ENCODE measurements around the gene AGPAT4.
"Not testable (repeated sequence)": the region's sequence is repeated elsewhere in the genome, so short reads cannot be mapped to it uniquely, and the experiment has no call there.

AGPAT4 gene

DNA sequence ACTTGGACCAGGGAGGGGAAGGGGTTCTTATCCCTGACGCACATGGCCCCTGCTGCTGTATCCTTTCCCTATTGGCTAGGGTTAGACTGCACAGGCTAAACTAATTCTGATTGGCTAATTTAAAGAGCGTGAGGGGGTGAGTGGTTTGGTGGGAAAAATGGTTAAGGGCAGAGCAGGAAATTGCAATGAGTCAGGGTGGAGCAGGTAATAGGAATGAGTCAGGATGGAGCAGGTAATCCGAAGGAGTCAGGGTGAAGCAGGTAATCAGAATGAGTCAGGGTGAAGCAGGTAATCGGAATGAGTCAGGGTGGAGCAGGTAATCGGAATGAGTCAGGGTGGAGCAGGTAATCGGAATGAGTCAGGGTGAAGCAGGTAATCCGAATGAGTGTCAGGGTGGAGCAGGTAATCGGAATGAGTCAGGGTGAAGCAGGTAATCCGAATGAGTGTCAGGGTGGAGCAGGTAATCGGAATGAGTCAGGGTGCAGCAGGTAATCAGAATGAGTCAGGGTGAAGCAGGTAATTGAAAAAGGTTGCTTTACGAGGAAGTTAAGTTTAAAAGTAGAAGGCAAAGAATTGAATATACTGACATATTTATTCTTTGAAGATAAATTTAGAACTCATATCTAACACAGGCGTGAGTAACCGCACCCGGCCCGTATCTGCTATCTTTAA, 41.5 kb upstream of the AGPAT4 start:
- H3K4me1 ChIP-seq (ENCODE audit: control insufficient read depth in 2 of 2, insufficient read depth in 1 of 2, low read depth in 1 of 2, low read length in 2 of 2); H4K91ac ChIP-seq (ENCODE audit: low read depth, low read length, poor library complexity); H3K9me3 ChIP-seq (replicated peaks in 1 of 2; ENCODE audit: control insufficient read depth in 2 of 2, insufficient read depth in 1 of 2, low read depth in 1 of 2, low read length in 2 of 2); H4K8ac ChIP-seq (ENCODE audit: low read depth, low read length); H3K36me3 ChIP-seq (replicated peaks in 1 of 2; ENCODE audit: control insufficient read depth in 2 of 2, insufficient read depth in 2 of 2, low read length in 2 of 2); H2AK5ac ChIP-seq (ENCODE audit: low read depth, low read length); H3K27ac ChIP-seq (replicated peaks; ENCODE audit: low read length); H3K4me2 ChIP-seq (ENCODE audit: insufficient read depth, low read length, poor library complexity, severe bottlenecking); H3K4me3 ChIP-seq (ENCODE audit: low read length in 2 of 2); H3K4ac ChIP-seq (ENCODE audit: low read length); H2BK15ac ChIP-seq (ENCODE audit: low read length); H3K18ac ChIP-seq (ENCODE audit: low read length); H2BK120ac ChIP-seq (ENCODE audit: low read depth, low read length); H2BK12ac ChIP-seq (ENCODE audit: low read length); H3K79me1 ChIP-seq (ENCODE audit: low read depth, low read length); H3K23ac ChIP-seq (ENCODE audit: low read depth, low read length, poor library complexity); H2AFZ ChIP-seq (ENCODE audit: low read length); DNase-seq (ENCODE audit: low spot score); H3K27me3 ChIP-seq (ENCODE audit: control insufficient read depth in 3 of 3, insufficient read depth in 3 of 3, low read depth in 1 of 3, low read length in 3 of 3); H2BK5ac ChIP-seq (ENCODE audit: low read length); H3K9ac ChIP-seq (ENCODE audit: low read depth, low read length, poor library complexity); H3K14ac ChIP-seq (ENCODE audit: low read length): not testable (repeated sequence)
- WGBS, 2 donors (ENCODE audit: extremely low coverage in 2 of 2, insufficient read length in 2 of 2, insufficient replicate concordance in 1 of 2) = 100% methylated on average over 1 of the region's 15 CpGs; no CpG with 5 or more reads in 1 of the 2 donors

DNA sequence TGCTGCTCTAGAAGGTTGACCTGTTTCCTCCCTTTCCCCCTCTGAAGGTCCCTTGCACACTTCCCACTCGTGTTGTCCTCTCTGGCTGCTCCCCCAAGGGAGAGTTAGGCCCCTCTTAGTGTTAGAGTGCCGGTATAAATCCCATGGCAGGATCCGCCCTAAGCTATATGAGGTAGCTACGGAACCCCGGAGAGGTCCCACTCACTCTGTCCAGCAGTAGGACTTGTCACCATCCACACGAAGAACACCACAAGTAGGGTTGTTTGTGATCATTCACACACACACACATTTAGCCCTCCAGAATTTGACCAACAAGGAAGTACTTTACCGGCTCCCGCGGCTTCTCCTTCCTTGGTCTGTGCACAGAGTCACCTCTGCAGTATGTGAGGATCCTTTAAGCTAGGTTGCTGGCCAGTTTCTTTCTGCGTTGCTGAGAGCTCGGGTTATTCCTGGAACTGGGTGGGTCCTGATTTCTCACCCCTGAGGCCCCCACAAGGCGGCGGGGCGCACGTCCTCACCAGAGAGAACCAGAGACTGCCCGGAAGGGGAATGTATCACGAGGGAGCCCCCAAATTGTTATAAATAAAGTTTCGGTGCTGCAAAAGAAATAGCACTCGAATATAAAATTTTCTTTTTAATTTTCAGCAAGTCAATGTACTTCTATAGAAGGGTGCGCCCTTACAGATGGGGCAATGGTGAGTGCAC, 40.8 kb upstream of the AGPAT4 start:
- not testable (repeated sequence) for H2BK12ac ChIP-seq (ENCODE audit: low read length); H2BK120ac ChIP-seq (ENCODE audit: low read depth, low read length); H3K14ac ChIP-seq (ENCODE audit: low read length); DNase-seq (ENCODE audit: low spot score); H2AFZ ChIP-seq (ENCODE audit: low read length); H3K79me1 ChIP-seq (ENCODE audit: low read depth, low read length); H3K27ac ChIP-seq (replicated peaks; ENCODE audit: low read length); H3K4ac ChIP-seq (ENCODE audit: low read length); H2BK15ac ChIP-seq (ENCODE audit: low read length); H3K36me3 ChIP-seq (replicated peaks in 1 of 2; ENCODE audit: control insufficient read depth in 2 of 2, insufficient read depth in 2 of 2, low read length in 2 of 2); H4K8ac ChIP-seq (ENCODE audit: low read depth, low read length); H4K91ac ChIP-seq (ENCODE audit: low read depth, low read length, poor library complexity); H2AK5ac ChIP-seq (ENCODE audit: low read depth, low read length); H3K4me3 ChIP-seq (ENCODE audit: low read length in 2 of 2); H3K23ac ChIP-seq (ENCODE audit: low read depth, low read length, poor library complexity); H3K27me3 ChIP-seq (ENCODE audit: control insufficient read depth in 3 of 3, insufficient read depth in 3 of 3, low read depth in 1 of 3, low read length in 3 of 3); H3K9me3 ChIP-seq (replicated peaks in 1 of 2; ENCODE audit: control insufficient read depth in 2 of 2, insufficient read depth in 1 of 2, low read depth in 1 of 2, low read length in 2 of 2); H3K4me2 ChIP-seq (ENCODE audit: insufficient read depth, low read length, poor library complexity, severe bottlenecking); H3K4me1 ChIP-seq (ENCODE audit: control insufficient read depth in 2 of 2, insufficient read depth in 1 of 2, low read depth in 1 of 2, low read length in 2 of 2); H2BK5ac ChIP-seq (ENCODE audit: low read length); H3K9ac ChIP-seq (ENCODE audit: low read depth, low read length, poor library complexity); H3K18ac ChIP-seq (ENCODE audit: low read length)
- WGBS, 2 donors (ENCODE audit: extremely low coverage in 2 of 2, insufficient read length in 2 of 2, insufficient replicate concordance in 1 of 2) = no CpG with 5 or more reads among the region's 20 CpGs

GRCh38 chr6:161313940-161314509, 40.2 kb upstream of the AGPAT4 start:
- Histone ChIP-seq H4K8ac (ENCODE audit: low read depth, low read length) (no peak overlapping the region), H3K23ac (ENCODE audit: low read depth, low read length, poor library complexity) (no peak overlapping the region), H3K18ac (ENCODE audit: low read length) (no peak overlapping the region), H4K91ac (ENCODE audit: low read depth, low read length, poor library complexity) (no peak overlapping the region), H3K4me1 (ENCODE audit: control insufficient read depth in 2 of 2, insufficient read depth in 1 of 2, low read depth in 1 of 2, low read length in 2 of 2) (peaks cover 5 to 9% of the 10 kb centered on the region in 2 donors), H3K79me1 (ENCODE audit: low read depth, low read length) (no peaks in the 10 kb centered on the region), H2AK5ac (ENCODE audit: low read depth, low read length) (no peak overlapping the region), H3K4me3 (ENCODE audit: low read length in 2 of 2) (no peak overlapping the region), H3K27ac (replicated peaks; ENCODE audit: low read length) (no peak overlapping the region), H2BK120ac (ENCODE audit: low read depth, low read length) (no peak overlapping the region), H3K9ac (ENCODE audit: low read depth, low read length, poor library complexity) (no peak overlapping the region), H3K4ac (ENCODE audit: low read length) (no peak overlapping the region), H3K14ac (ENCODE audit: low read length) (no peak overlapping the region), H2BK12ac (ENCODE audit: low read length) (no peak overlapping the region), H2BK5ac (ENCODE audit: low read length) (no peak overlapping the region), H2BK15ac (ENCODE audit: low read length) (no peak overlapping the region), H2AFZ (ENCODE audit: low read length) (no peak overlapping the region), H3K27me3 (ENCODE audit: control insufficient read depth in 3 of 3, insufficient read depth in 3 of 3, low read depth in 1 of 3, low read length in 3 of 3) (no peaks in the 10 kb centered on the region), H3K4me2 (ENCODE audit: insufficient read depth, low read length, poor library complexity, severe bottlenecking) (no peak overlapping the region), H3K9me3 (replicated peaks in 1 of 2; ENCODE audit: control insufficient read depth in 2 of 2, insufficient read depth in 1 of 2, low read depth in 1 of 2, low read length in 2 of 2) (no peaks in the 10 kb centered on the region), H3K36me3 (replicated peaks in 1 of 2; ENCODE audit: control insufficient read depth in 2 of 2, insufficient read depth in 2 of 2, low read length in 2 of 2) (no peaks in the 10 kb centered on the region)
- no peak for DNase-seq (ENCODE audit: low spot score)
- WGBS, 2 donors (ENCODE audit: extremely low coverage in 2 of 2, insufficient read length in 2 of 2, insufficient replicate concordance in 1 of 2) = no CpG with 5 or more reads among the region's 6 CpGs

- H2BK120ac ChIP-seq (ENCODE audit: low read depth, low read length); H3K27ac ChIP-seq (replicated peaks; ENCODE audit: low read length); H3K9me3 ChIP-seq (replicated peaks in 1 of 2; ENCODE audit: control insufficient read depth in 2 of 2, insufficient read depth in 1 of 2, low read depth in 1 of 2, low read length in 2 of 2); H2AFZ ChIP-seq (ENCODE audit: low read length); H2BK15ac ChIP-seq (ENCODE audit: low read length); H2BK5ac ChIP-seq (ENCODE audit: low read length); H4K8ac ChIP-seq (ENCODE audit: low read depth, low read length); H3K9ac ChIP-seq (ENCODE audit: low read depth, low read length, poor library complexity); H3K4ac ChIP-seq (ENCODE audit: low read length); H3K4me1 ChIP-seq (ENCODE audit: control insufficient read depth in 2 of 2, insufficient read depth in 1 of 2, low read depth in 1 of 2, low read length in 2 of 2); H3K18ac ChIP-seq (ENCODE audit: low read length); H3K4me2 ChIP-seq (ENCODE audit: insufficient read depth, low read length, poor library complexity, severe bottlenecking); H2AK5ac ChIP-seq (ENCODE audit: low read depth, low read length); H3K36me3 ChIP-seq (replicated peaks in 1 of 2; ENCODE audit: control insufficient read depth in 2 of 2, insufficient read depth in 2 of 2, low read length in 2 of 2); H3K23ac ChIP-seq (ENCODE audit: low read depth, low read length, poor library complexity); H3K79me1 ChIP-seq (ENCODE audit: low read depth, low read length); H4K91ac ChIP-seq (ENCODE audit: low read depth, low read length, poor library complexity); H3K14ac ChIP-seq (ENCODE audit: low read length); H3K4me3 ChIP-seq (ENCODE audit: low read length in 2 of 2); DNase-seq (ENCODE audit: low spot score); H2BK12ac ChIP-seq (ENCODE audit: low read length); H3K27me3 ChIP-seq (ENCODE audit: control insufficient read depth in 3 of 3, insufficient read depth in 3 of 3, low read depth in 1 of 3, low read length in 3 of 3): not testable (repeated sequence)
- WGBS, 2 donors (ENCODE audit: extremely low coverage in 2 of 2, insufficient read length in 2 of 2, insufficient replicate concordance in 1 of 2) = no CpG with 5 or more reads among the region's 3 CpGs
Measured at GRCh38 chr6:161313475-161313874, 39.6 kb upstream of the AGPAT4 start.

Measured in neuronal stem cell (in vitro differentiated cells).